Fibroblast of skin of right quadriceps (primary cell): ENCODE measurements around the gene NECAB2.
"Not testable (repeated sequence)": the region's sequence is repeated elsewhere in the genome, so short reads cannot be mapped to it uniquely, and the experiment has no call there.

Experiments
- DNase-seq: peaks from one replicate; pipeline ENCODE4 v3.0.0-alpha.2; 2013

Gene NECAB2

DNA sequence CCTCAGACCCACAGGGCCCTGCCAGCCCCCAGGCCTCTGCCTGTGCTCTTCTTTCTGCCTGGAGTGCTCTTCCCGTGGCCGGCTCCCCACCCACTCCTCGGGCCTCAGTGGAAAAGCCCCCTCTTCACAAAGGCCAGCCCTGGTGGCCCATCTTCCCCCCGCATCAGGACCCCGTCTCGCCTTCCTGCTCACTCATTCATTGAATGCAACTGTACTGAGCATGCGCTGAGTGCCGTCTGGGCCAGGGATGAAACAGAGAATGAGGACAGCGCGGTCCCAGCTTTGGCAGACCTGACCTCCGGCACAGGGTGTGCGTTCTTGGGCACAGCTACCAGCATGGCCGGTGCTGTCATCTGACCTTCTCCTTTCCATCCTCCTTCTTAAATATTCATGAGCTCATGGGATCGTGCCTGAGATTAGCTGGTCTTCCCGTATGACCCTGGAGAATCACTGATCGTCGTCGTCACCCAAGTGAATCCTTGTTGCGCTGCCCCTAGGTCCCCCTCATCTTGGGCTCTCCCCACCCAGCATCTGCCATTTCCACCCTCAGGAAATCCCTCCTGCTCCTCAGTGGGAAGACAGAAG lies 31.4 kb upstream of the NECAB2 start:
- no peak for DNase-seq

DNA sequence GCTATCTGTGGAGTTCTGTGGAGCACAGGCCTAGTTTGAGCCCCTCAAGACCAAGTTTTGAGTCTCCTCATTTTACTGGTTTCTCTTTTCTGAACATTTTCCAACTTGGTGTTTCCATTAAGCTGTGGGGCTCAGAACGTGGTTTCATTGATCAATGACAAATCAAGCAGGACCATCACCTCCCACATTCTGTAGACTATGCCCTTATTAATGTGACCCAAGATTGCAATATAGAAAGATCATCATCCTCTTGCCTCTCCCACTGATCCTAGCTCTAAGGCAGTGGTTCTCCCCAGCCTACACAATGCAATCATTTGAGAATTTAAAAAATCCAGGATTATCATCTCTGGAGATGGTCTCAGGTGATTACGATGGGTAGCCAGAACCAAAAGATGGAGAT lies 30.8 kb upstream of the NECAB2 start:
- no peak for DNase-seq

DNA sequence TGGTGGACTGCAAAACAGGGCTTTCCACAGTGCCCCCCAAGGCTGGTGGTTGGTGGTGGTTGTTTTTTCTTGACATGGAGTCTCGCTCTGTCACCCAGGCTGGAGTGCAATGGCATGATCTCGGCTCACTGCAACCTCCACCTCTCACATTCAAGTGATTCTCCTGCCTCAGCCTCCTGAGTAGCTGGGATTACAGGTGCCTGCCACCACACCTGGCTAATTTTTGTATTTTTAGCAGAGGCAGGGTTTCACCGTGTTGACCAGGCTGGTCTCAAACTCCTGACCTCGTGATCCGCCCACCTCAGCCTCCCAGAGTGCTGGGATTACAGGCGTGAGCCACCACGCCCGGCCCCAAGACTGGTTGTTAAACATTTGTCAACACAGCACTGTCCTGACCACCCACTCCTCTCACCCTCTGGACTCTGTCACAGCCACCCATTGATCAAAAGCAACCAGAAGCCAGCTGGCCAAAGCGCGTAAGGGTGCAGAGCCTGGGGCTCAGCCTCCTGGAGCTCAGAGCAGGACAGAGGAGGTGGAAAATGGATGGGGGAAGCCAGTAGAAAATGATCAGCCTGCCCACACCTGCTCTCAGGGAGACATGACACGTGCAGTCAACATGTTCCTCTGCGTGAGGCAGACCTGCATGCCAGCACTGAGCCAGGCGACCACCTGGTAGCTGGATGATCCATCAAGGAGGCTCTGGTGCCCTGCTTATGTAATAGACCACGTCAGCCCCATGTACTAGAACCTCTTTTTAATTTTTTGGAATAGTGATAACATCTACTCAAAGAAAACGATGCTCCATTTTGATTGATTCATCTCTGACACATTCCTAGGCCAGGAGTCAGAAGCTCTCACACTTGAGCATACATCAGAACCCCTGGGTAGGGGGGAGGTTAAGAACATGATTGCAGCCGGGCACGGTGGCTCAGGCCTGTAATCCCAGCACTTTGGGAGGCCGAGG lies 29.8 kb upstream of the NECAB2 start:
- peak; percentile 26 for DNase-seq

GRCh38 chr16:83939266-83939855 lies 28.7 kb upstream of the NECAB2 start:
- DNase-seq, result peak; percentile 10

DNA sequence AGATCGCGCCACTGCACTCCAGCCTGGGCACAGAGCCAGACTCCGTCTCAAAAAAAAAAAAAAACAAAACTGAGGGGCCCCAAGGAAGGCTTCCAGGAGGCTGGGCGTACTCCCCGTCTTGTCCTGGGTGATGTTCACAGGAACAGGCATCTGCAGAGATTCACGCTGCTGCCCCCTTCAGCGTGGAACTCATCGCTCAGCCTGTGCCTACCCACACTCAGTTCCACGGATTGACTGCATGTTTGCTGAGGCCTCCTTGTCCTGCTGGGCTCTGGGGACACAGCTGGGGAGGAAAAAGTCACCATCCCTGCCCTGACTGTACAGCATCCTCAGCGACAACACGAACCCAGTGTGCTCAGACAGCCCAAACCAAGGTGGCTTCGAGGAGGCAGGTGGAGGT lies 27.9 kb upstream of the NECAB2 start:
- no peak for DNase-seq

DNA sequence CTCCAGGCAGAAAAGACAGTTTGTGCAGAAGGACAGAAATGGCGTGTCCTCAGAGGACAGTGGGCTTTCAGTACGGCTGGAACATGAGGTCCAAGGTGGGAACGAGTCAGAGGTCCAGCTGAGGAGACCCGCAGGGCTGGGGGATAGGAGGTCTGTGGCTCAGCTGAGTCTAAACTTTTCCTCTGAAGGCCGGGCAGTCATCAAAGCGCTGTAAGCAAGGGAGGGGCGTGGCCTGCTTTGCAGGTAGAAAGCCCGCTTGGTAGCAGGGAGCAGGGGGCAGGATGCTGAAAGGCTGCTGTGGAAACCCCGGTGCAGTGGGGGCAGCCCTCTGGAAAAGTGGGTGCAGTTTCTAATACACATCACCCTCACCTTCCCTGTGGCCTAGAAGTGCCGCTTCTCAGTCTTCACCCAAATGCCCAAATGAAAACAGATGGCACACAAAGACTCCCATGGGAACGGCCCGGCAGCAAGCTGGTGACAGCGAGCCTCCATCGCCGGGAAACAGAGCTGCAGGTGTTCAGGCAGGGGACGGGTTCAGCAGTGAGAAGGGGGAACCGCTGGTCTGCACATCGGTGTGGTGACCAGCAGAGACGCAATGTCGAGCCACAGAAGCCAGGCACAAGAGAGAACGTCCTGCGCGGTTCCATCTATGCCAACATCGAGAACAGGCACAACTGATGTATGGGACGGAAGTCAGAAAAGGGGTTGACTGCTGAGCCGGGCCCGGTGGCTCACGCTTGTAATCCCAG lies 27.2 kb upstream of the NECAB2 start:
- no peak for DNase-seq

GRCh38 chr16:83941546-83941945 lies 26.5 kb upstream of the NECAB2 start:
- not testable (repeated sequence) for DNase-seq

- DNase-seq, result no peak
Measured at GRCh38 chr16:83942074-83942473, 26.0 kb upstream of the NECAB2 start.

DNA sequence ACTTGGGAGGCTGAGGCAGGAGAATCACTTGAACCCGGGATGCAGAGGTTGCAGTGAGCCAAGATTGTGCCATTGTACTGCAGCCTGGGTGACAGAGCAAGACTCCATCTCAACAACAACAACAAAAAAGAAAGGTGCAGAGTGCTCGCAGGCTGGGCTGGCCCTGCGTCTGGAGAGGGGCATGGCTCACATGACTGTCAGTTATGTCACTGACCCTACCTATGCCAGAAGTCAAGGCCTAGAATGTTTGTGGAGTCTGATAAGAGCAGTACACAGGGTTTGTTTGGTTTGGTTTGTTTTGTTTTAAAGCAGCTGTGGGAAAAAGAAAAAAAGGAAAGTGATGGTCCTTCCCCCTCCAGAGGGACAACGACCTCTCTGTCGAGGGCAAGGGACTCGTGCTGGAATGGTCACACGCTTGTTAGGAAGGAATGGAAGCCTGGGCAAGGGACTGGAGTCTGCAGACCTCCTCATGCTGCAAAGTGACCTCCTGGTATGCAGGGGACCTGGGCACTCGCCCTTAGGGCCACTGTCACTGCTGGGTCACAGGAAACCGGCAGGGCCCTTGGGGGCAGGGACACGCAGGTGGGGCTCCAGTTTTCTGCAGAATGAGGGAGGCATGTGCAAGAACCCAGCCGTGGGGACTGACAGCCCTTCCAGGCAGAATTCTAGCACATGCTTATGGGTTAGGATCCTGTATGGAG lies 25.1 kb upstream of the NECAB2 start:
- DNase-seq, result no peak

- DNase-seq, result no peak
Measured at GRCh38 chr16:83943516-83944050, 24.5 kb upstream of the NECAB2 start.

DNA sequence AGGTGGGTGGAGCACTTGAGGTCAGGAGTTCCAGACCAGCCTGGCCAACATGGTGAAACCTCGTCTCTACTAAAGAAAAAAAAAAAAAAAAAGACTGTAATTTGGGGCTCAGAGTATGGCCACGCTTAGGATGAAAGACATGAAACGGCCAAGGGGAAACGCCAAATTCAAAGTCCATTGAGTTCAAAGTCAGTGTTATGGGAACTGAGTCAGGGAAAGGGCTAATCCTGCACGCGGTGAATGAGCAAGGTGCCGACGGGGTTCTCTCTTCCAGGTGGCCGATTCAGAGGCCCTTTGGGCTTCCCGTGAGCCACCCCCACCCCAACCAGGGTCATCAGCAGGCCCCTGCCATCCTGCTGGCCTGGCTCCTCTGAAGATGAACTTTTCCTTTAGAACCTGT lies 22.5 kb upstream of the NECAB2 start:
- DNase-seq, result no peak

DNA sequence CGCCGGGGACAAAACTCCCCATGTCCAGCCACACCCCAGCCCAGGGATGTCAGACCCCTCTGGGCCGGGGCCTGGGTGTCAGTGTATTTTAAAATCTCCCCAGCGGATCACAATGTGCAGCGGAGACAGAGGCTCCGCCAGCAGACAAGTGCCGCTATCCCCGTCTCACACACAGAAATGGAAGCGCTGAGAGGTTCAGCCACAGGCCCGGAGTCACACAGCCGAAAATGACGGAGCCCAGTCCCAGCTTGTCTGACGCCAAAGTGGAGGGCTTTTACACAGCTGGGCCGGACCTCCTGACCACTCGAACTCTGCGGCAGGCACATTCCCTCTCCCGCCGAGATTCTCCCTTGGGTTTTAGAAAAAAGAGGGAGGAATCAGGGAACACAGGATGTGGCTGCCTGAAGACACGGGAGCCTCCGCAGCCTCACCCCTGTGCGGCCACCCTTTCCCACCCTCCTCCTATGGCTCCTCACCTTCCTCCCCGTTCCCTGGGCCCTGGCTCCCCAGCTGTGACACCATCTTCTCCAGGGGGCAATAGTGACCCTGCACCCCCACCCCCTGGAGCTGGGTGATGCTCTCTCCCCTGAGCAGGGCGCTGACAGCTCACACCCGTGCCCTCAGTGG lies 21.8 kb upstream of the NECAB2 start:
- DNase-seq, result no peak

DNA sequence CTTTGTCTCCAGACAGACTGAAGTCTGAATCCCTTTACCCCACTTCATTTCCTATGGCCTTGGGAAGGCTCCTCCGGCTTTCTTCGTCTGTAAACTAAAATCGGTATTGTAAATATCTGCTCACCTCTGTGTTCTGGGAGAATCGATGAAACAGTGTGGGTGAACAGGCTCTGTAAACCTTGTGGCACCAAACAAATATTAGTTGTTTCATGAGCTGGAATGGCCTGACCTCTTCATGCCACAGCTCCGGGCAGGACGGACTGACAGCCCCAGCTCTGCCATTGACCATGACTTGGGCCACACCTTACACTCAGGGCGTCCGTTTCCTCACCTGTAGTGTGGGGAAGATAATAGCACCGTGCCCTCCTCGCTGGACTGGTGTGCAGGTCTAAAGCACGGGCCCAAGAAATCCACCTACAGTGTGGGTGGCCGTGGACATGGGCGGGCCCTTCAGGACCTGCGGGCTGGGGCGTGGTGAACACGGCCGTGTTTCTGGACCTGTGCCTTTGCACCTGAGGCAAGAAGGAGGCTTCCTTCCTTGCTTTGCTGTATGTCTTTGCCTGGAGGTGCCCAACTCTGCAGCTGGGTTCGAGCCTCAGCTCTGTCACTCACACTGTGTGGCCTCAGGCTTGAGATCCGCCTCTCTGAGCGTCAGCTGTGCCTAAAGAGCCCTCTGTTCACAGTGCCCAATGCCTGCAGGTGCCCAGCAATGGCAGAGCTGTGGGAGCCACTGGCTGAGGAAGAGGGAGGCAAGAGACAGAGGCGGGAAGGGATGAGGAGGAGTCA lies 21.1 kb upstream of the NECAB2 start:
- DNase-seq, result no peak

DNA sequence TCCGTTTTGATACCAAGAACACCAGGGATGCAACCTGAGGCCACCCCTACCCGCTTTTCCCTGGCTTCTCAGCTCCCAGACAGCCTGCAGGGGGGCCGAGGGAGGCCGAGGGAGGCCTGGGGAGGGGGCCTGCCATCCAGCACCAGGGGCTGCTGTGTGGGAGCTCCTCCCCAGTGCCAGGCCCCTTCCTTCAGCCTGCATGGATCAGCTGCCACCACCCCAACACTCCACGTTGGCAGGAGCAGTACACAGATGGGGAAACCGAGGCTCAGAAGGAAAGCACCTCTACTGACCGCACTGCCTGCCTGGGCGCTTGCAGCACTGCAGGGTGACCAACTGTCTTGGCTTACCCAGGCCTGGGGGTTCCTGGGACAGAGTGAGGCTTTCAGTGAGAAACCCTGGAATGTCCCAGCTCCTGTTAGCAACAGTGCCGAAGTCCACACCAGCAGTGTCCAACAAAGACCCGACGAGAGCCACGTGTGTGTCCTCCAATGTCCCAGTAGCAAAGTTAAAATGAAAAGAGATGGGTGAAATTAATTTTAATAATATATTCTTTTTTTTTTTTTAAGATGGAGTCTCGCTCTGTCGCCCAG lies 20.3 kb upstream of the NECAB2 start:
- DNase-seq, result no peak

DNA sequence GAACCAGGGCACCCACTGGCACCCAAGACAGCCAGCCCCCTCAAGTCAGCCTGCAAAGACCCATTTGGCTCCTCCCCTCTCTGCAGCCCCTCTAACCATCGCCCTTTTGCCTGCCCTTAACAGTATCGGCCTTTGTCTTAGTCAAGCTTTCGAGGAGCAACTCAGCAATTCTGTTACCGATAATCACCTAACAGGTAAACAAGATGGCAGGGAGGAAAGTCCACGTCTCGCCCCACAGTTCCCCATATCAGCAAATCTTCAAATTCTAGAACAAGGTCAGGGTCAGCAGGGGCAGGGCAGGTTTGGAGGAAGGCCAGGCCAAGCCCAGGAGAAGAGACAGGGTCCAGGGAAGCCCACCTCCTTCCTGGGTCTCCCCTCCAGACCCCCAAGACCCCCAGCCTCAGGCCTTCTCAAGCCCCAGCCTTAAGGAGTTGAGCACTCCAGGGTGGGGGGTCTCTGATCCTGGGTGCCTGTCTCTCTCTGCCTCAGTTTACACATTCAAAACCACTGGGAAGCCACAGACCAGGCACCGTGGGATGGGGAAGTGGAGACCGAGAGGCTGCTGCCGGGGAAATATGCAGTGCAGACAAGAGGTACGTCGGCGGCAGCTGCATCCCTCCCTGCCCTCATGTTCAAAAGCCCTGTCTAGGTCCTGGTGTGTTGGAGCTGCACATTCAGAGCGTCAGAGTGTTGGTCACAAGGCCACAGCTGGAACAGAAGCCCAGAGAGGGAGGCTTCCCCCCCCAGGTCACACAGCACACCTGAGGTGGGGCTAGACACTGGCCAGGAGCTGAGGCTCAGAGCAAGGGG lies 18.9 kb upstream of the NECAB2 start:
- DNase-seq, result no peak

GRCh38 chr16:83949724-83950001 lies 18.4 kb upstream of the NECAB2 start:
- no peak for DNase-seq

DNA sequence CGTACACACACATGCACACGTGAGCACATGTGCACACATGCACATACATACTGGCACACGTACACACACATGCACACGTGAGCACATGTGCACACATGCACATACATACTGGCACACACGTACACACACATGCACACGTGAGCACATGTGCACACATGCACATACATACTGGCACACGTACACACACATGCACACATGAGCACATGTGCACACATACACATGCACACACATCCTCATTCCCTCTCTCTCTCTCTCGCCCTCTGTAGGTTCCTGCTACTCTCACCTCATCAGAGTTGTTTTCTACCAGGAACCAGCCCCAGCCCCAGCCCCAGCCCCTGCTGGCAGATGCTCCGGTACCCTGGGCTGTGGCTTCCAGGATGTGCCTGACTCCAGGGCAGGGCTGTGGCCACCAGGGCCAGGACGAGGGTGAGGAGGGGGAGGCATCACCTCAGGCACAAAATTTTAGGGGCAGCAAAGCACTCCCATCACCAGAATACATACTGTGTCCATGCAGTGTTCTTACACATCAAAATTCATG lies 17.1 kb upstream of the NECAB2 start:
- not testable (repeated sequence) for DNase-seq

- no peak for DNase-seq
Measured at GRCh38 chr16:83951544-83951943, 16.5 kb upstream of the NECAB2 start.

DNA sequence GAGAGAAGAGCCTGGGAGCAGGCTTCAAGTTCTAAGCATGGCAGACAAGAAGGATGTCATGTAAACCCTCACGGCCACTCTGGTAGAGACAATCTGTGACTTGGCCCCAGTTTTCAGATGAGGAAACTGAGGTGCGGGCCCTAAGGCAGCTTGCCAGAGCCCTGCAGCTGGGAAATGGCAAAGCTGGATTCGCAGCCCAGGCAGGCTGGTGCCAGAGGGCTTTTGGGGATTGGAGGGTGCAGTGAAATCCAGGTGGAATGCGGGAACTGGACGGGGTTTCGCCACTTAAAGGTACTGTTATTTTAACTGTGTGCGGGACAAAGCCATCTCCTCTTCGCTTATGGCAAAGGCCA lies 15.5 kb upstream of the NECAB2 start:
- no peak for DNase-seq
